Stomach (tissue), 9 donors: ENCODE measurements around the gene SCN8A. TPM values are rescaled to one million over a fixed set of nuclear protein-coding genes. Genes with fewer than 3 reads are reported as not detected.
A peak's percentile ranks its signal among the peaks of the same experiment; 100 is the strongest.

Source experiments
- DNase-seq, 2 donors: peaks; one replicate each; pipeline versions ENCODE4 v3.0.0 to v3.0.0-alpha.2; 2013 to 2019
- H3K27ac ChIP-seq, 5 donors: fragments of 200-600 bp in 4 of 5; sonication (generic) in 4 of 5; one replicate each; pipeline ENCODE4 v1.5.1; 2013 to 2019; ENCODE audit warnings: mild to moderate bottlenecking in 1 of 5, moderate library complexity in 1 of 5
- H3K27me3 ChIP-seq, 3 donors: fragments of 200-600 bp; sonication (generic); one replicate each; pipeline ENCODE4 v1.5.1; 2017 to 2019; ENCODE audit warnings: mixed run types in 1 of 3
- H3K36me3 ChIP-seq, 4 donors: fragments of 200-600 bp; sonication (generic); 1 replicate in 3 of 4; 2 replicates in 1 of 4; pipeline ENCODE4 v1.5.1; 2016 to 2019
- H3K4me1 ChIP-seq, 4 donors: fragments of 200-600 bp; sonication (generic); one replicate each; pipeline ENCODE4 v1.5.1; 2016 to 2019
- H3K4me3 ChIP-seq, 4 donors: fragments of 200-600 bp; sonication (generic) in 3 of 4; one replicate each; pipeline ENCODE4 v1.5.1; 2016 to 2019; ENCODE audit warnings: mild to moderate bottlenecking in 1 of 4
- H3K9me3 ChIP-seq, 4 donors: fragments of 200-600 bp; sonication (generic); one replicate each; pipeline ENCODE4 v1.5.1; 2016 to 2019
- CTCF ChIP-seq, 7 experiments: fragments of 450-650 bp in 4 of 7; fragments of 200-600 bp in 3 of 7; sonication (generic) in 3 of 7; IDR thresholded peaks; one replicate each; pipeline ENCODE4 v1.5.1; 2016 to 2019; ENCODE audit warnings: antibody characterized with exemption in 7 of 7, control low read depth in 2 of 7, mild to moderate bottlenecking in 1 of 7
- EP300 ChIP-seq: sonication (generic); formaldehyde crosslinking; IDR thresholded peaks from one replicate; pipeline ENCODE4 v1.6.1; 2017; ENCODE audit warnings: antibody characterized with exemption
- POLR2A ChIP-seq, 4 donors: fragments of 450-650 bp; IDR thresholded peaks; one replicate each; pipeline ENCODE4 v1.6.1; 2016; ENCODE audit warnings: antibody characterized with exemption in 4 of 4, control low read depth in 2 of 4, mild to moderate bottlenecking in 1 of 4, moderate library complexity in 1 of 4
- POLR2AphosphoS5 ChIP-seq, 3 donors: sonication (generic); formaldehyde crosslinking; IDR thresholded peaks; one replicate each; pipeline ENCODE4 v1.6.1; 2016; ENCODE audit warnings: antibody characterized with exemption in 3 of 3
- WGBS, 5 donors: extraction: QIAGEN DNeasy Blood & Tissue Kit in 3 of 5; methylation state at CpG; one replicate each; pipeline versions ENCODE4 v1.1.5 to v1.1.7; 2013 to 2018; 5-methylcytosine and 5-hydroxymethylcytosine counted together
- intact Hi-C: fragments of 100-400 bp; cut with DNase I; formaldehyde crosslinking; loops from one replicate; pipeline ENCODE4 v1.15.1; 2023; ENCODE audit warnings: low total_unique reads
- polyA plus RNA-seq, 3 donors: library from polyadenylated mRNA; stranded (reverse); fragments of 200-250 nt; gene quantifications; one replicate each; pipeline ENCODE4 v1.2.3, GENCODE V29; 2013
- total RNA-seq, 5 donors: library from RNA; depleted of rRNA; stranded (reverse); fragments of >200 nt; gene quantifications; one replicate each; pipeline versions ENCODE4 v1.1.0 to v1.2.3, GENCODE V29; 2014 to 2016
- donor health status: healthy with polysubstance abuse.
- donor health status: Bipolar disorder and iron deficiency.
- donor health status: healthy.

SCN8A gene
- total and polyA plus RNA-seq, 8 donors, result 0.08 to 19.6 (median 1.2) TPM

GRCh38 chr12:51848841-51849735 is 258.1 kb downstream of the SCN8A start:
- 39 to 61% (median 56%) methylated on average over 25 to 55 of the region's 57 CpGs for WGBS, 5 donors
- TF ChIP-seq POLR2AphosphoS5 (IDR thresholded peaks at IDR 0.05) (no peak), EP300 (no peak), POLR2A (IDR thresholded peaks at IDR 0.05) (no peak), CTCF (IDR thresholded peaks at IDR 0.05) (no peak)

GRCh38 chr12:51850081-51850964 is 259.3 kb downstream of the SCN8A start:
- peak overlapping the region in 2 of 5 donors; percentile 18 to 78 for H3K27ac ChIP-seq
- 83 to 88% (median 85%) methylated on average over 8 of the region's 8 CpGs for WGBS, 5 donors
- no peaks in the 10 kb centered on the region for H3K36me3 ChIP-seq

More at GRCh38 chr12:51848841-51849735, 258.1 kb downstream of the SCN8A start:
- peak overlapping the region in 3 of 5 donors; percentile 31 to 78 (median 75) for H3K27ac ChIP-seq
- peak overlapping the region; percentile 48 to 62 (median 49) for H3K4me3 ChIP-seq
- peaks cover 22 to 39% (median 31%) of the 10 kb centered on the region in 4 donors for H3K4me1 ChIP-seq
- intact Hi-C loops, result no loop called here
- H3K9me3 ChIP-seq, result no peaks in the 10 kb centered on the region
- H3K36me3 ChIP-seq, result no peaks in the 10 kb centered on the region
- peaks cover 11 to 79% (median 48%) of the 10 kb centered on the region in 3 donors for H3K27me3 ChIP-seq
- DNase-seq, result peak in 1 of 2 donors; percentile 70

GRCh38 chr12:51850965-51851299 is 259.9 kb downstream of the SCN8A start:
- Histone ChIP-seq H3K36me3 (no peaks in the 10 kb centered on the region), H3K9me3 (no peaks in the 10 kb centered on the region), H3K4me1 (peaks cover 24 to 44% (median 33%) of the 10 kb centered on the region in 4 donors), H3K27me3 (peaks cover 9 to 73% (median 39%) of the 10 kb centered on the region in 3 donors), H3K27ac (peak overlapping the region in 2 of 5 donors; percentile 18 to 78), H3K4me3 (no peak overlapping the region)
- no peak for TF ChIP-seq POLR2A (IDR thresholded peaks at IDR 0.05)
- TF ChIP-seq EP300, result no peak
- TF ChIP-seq CTCF (IDR thresholded peaks at IDR 0.05), result no peak
- TF ChIP-seq POLR2AphosphoS5 (IDR thresholded peaks at IDR 0.05), result no peak
- intact Hi-C loops, result no loop called here
- no peak for DNase-seq
- WGBS, 5 donors, result 77 to 96% (median 80%) methylated on average over 3 to 4 of the region's 4 CpGs

More at GRCh38 chr12:51850081-51850964, 259.3 kb downstream of the SCN8A start:
- Histone ChIP-seq H3K4me3 (no peak overlapping the region), H3K27me3 (peaks cover 11 to 73% (median 41%) of the 10 kb centered on the region in 3 donors), H3K4me1 (peaks cover 22 to 39% (median 31%) of the 10 kb centered on the region in 4 donors), H3K9me3 (no peaks in the 10 kb centered on the region)
- no peak for TF ChIP-seq POLR2AphosphoS5 (IDR thresholded peaks at IDR 0.05)
- no peak for TF ChIP-seq POLR2A (IDR thresholded peaks at IDR 0.05)
- TF ChIP-seq CTCF (IDR thresholded peaks at IDR 0.05), result no peak
- TF ChIP-seq EP300, result no peak
- no peak for DNase-seq
- intact Hi-C loops, result no loop called here
